Smooth muscle cell (in vitro differentiated cells): ENCODE data around the gene OR8G5. TPM values are rescaled to one million over a fixed set of nuclear protein-coding genes. Genes with fewer than 3 reads are reported as not detected.
"Not testable (repeated sequence)": the region's sequence is repeated elsewhere in the genome, so short reads cannot be mapped to it uniquely, and the experiment has no call there.

Experiments used
- DNase-seq: peaks from one replicate; lab custom pipeline; 2025; ENCODE audit not compliant: unreplicated experiment; lab: John Stamatoyannopoulos, UW
- H2AFZ ChIP-seq: fragments of 200-600 bp; sonication (generic); 2 replicates; pipeline ENCODE4 v1.6.0; 2016; ENCODE audit warnings: antibody characterized with exemption, low read depth, mild to moderate bottlenecking
- H3F3A ChIP-seq: fragments of 200-600 bp; sonication (generic); 2 replicates; pipeline ENCODE4 v1.6.0; 2017; ENCODE audit warnings: antibody characterized with exemption, low read depth
- H3K27ac ChIP-seq: fragments of 200-600 bp; sonication (generic); 2 replicates; pipeline ENCODE4 v1.5.1; 2016; ENCODE audit warnings: low read depth, mild to moderate bottlenecking
- H3K27me3 ChIP-seq: fragments of 200-600 bp; sonication (generic); 2 replicates; pipeline ENCODE4 v1.6.1; 2016; ENCODE audit warnings: low read depth, mild to moderate bottlenecking
- H3K36me3 ChIP-seq: fragments of 200-600 bp; sonication (generic); 2 replicates; pipeline ENCODE4 v1.5.1; 2016; ENCODE audit warnings: low read depth
- H3K4me1 ChIP-seq: fragments of 200-600 bp; sonication (generic); 2 replicates; pipeline ENCODE4 v1.5.1; 2016; ENCODE audit warnings: low read depth
- H3K4me2 ChIP-seq: fragments of 200-600 bp; sonication (generic); 2 replicates; pipeline ENCODE4 v1.6.0; 2016; ENCODE audit warnings: mild to moderate bottlenecking
- H3K4me3 ChIP-seq: fragments of 200-600 bp; sonication (generic); 2 replicates; pipeline ENCODE4 v1.5.1; 2016; ENCODE audit warnings: mild to moderate bottlenecking
- H3K79me2 ChIP-seq: fragments of 200-600 bp; sonication (generic); 2 replicates; pipeline ENCODE4 v1.6.0; 2016; ENCODE audit warnings: low read depth, mild to moderate bottlenecking
- H3K9ac ChIP-seq: fragments of 200-600 bp; sonication (generic); 2 replicates; pipeline ENCODE4 v1.6.0; 2016; ENCODE audit warnings: low read depth
- H3K9me3 ChIP-seq: fragments of 200-600 bp; sonication (generic); replicated peaks from 2 replicates; pipeline ENCODE4 v1.5.1; 2016; ENCODE audit warnings: low read depth
- H4K20me1 ChIP-seq: fragments of 200-600 bp; sonication (generic); 2 replicates; pipeline ENCODE4 v1.6.0; 2016; ENCODE audit warnings: low read depth
- WGBS: methylation state at CpG from one replicate; pipeline ENCODE4 v1.1.7; 2016; ENCODE audit warnings: low lambda C conversion rate; 5-methylcytosine and 5-hydroxymethylcytosine counted together
- polyA plus RNA-seq: library from polyadenylated mRNA; unstranded; fragments of >200 nt; fragmentation: Nextera tagmentation; extraction: Ambion mirVana; gene quantifications from 2 replicates; pipeline ENCODE4 v1.2.1, GENCODE V29; 2016
- total RNA-seq: library from RNA; depleted of rRNA; stranded (reverse); fragments of >200 nt; gene quantifications from 2 replicates; pipeline ENCODE4 v1.2.3, GENCODE V29; 2014
- TF ChIP-seq, protein P1 (sequence below): fragments of 200-600 bp; sonication (generic); IDR thresholded peaks from 2 replicates; pipeline ENCODE4 v1.5.1; 2017; ENCODE audit warnings: borderline replicate concordance, mild to moderate bottlenecking, antibody characterized with exemption; ENCODE audit not compliant: insufficient read depth, poor library complexity, severe bottlenecking

The OR8G5 gene
- total and polyA plus RNA-seq, 2 experiments from 2014 or later, result not detected

- DNase-seq, result no peak
These were observed 44.9 kb upstream of the OR8G5 start for GRCh38 chr11:124211321-124211720.

GRCh38 chr11:124214027-124214426, 42.1 kb upstream of the OR8G5 start:
- Histone ChIP-seq H3F3A (no peaks in the 10 kb centered on the region), H3K36me3 (no peaks in the 10 kb centered on the region), H3K27me3 (no peaks in the 10 kb centered on the region), H3K9me3 (no peaks in the 10 kb centered on the region), H4K20me1 (no peaks in the 10 kb centered on the region), H3K27ac (no peak overlapping the region), H3K4me1 (no peaks in the 10 kb centered on the region), H3K79me2 (no peaks in the 10 kb centered on the region), H3K9ac (no peak overlapping the region), H3K4me3 (no peak overlapping the region), H3K4me2 (no peak overlapping the region), H2AFZ (no peak overlapping the region)
- 91% methylated on average over 3 of the region's 3 CpGs for WGBS
- DNase-seq, result no peak
- TF ChIP-seq, protein P1, sequence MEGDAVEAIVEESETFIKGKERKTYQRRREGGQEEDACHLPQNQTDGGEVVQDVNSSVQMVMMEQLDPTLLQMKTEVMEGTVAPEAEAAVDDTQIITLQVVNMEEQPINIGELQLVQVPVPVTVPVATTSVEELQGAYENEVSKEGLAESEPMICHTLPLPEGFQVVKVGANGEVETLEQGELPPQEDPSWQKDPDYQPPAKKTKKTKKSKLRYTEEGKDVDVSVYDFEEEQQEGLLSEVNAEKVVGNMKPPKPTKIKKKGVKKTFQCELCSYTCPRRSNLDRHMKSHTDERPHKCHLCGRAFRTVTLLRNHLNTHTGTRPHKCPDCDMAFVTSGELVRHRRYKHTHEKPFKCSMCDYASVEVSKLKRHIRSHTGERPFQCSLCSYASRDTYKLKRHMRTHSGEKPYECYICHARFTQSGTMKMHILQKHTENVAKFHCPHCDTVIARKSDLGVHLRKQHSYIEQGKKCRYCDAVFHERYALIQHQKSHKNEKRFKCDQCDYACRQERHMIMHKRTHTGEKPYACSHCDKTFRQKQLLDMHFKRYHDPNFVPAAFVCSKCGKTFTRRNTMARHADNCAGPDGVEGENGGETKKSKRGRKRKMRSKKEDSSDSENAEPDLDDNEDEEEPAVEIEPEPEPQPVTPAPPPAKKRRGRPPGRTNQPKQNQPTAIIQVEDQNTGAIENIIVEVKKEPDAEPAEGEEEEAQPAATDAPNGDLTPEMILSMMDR, result no peak

More at GRCh38 chr11:124211321-124211720, 44.9 kb upstream of the OR8G5 start:
- H3K9ac ChIP-seq, result no peak overlapping the region
- H3K79me2 ChIP-seq, result no peaks in the 10 kb centered on the region
- no peaks in the 10 kb centered on the region for H3K36me3 ChIP-seq
- TF ChIP-seq, protein P1, result no peak
- no peak overlapping the region for H2AFZ ChIP-seq
- no peaks in the 10 kb centered on the region for H3K4me1 ChIP-seq
- no peak overlapping the region for H3K27ac ChIP-seq
- no peaks in the 10 kb centered on the region for H3K9me3 ChIP-seq
- H3K27me3 ChIP-seq, result no peaks in the 10 kb centered on the region
- no peaks in the 10 kb centered on the region for H3F3A ChIP-seq
- H4K20me1 ChIP-seq, result no peaks in the 10 kb centered on the region
- no peak overlapping the region for H3K4me2 ChIP-seq
- H3K4me3 ChIP-seq, result no peak overlapping the region

DNA sequence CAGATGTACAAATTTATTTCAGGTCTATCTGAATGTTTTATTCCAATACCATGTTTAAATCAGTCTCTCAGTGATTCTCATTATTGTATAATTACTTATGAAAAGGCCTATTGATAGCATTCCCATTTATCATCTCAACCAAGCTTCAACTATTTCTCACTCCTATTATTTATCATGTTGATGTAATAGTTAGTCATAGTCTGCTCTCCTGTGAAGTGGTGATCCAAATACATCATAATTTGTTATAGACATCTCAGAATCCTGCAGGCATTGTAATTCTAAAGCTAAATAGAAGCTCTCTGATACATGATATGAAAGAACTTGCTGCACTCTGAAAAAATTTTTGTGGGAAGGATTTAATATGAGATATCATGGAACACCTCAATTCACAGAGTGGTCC, 37.0 kb upstream of the OR8G5 start:
- H3K4me3 ChIP-seq, result no peak overlapping the region
- no peaks in the 10 kb centered on the region for H3K36me3 ChIP-seq
- no peaks in the 10 kb centered on the region for H3F3A ChIP-seq
- no peaks in the 10 kb centered on the region for H3K9me3 ChIP-seq
- TF ChIP-seq, protein P1, result no peak
- H3K9ac ChIP-seq, result no peak overlapping the region
- no peaks in the 10 kb centered on the region for H3K79me2 ChIP-seq
- DNase-seq, result no peak
- no peak overlapping the region for H3K27ac ChIP-seq
- no peaks in the 10 kb centered on the region for H3K27me3 ChIP-seq
- H3K4me1 ChIP-seq, result peaks cover under 1% of the 10 kb centered on the region
- H4K20me1 ChIP-seq, result no peaks in the 10 kb centered on the region
- H2AFZ ChIP-seq, result no peak overlapping the region
- H3K4me2 ChIP-seq, result no peak overlapping the region

- DNase-seq, result no peak
- H2AFZ ChIP-seq, result no peak overlapping the region
- 92% methylated on average over 2 of the region's 2 CpGs for WGBS
- H3K79me2 ChIP-seq, result no peaks in the 10 kb centered on the region
- no peaks in the 10 kb centered on the region for H3K9me3 ChIP-seq
- TF ChIP-seq, protein P1, result no peak
- H3K4me3 ChIP-seq, result no peak overlapping the region
- no peaks in the 10 kb centered on the region for H3F3A ChIP-seq
- H3K27ac ChIP-seq, result no peak overlapping the region
- no peak overlapping the region for H3K9ac ChIP-seq
- no peaks in the 10 kb centered on the region for H4K20me1 ChIP-seq
- H3K4me2 ChIP-seq, result no peak overlapping the region
- H3K27me3 ChIP-seq, result no peaks in the 10 kb centered on the region
- H3K4me1 ChIP-seq, result peaks cover 4% of the 10 kb centered on the region
- H3K36me3 ChIP-seq, result no peaks in the 10 kb centered on the region
These were observed 33.8 kb upstream of the OR8G5 start for GRCh38 chr11:124222407-124222806.

- H3K9me3 ChIP-seq, H3K9ac ChIP-seq, H3K27ac ChIP-seq, DNase-seq, H2AFZ ChIP-seq, H3K4me2 ChIP-seq, H3F3A ChIP-seq, H3K27me3 ChIP-seq, H3K79me2 ChIP-seq, H4K20me1 ChIP-seq, H3K4me1 ChIP-seq, H3K36me3 ChIP-seq, H3K4me3 ChIP-seq: not testable (repeated sequence)
- 76% methylated on average over 9 of the region's 9 CpGs for WGBS
These were observed 31.4 kb upstream of the OR8G5 start for GRCh38 chr11:124224618-124225423.
